GM21526 (cell line): ENCODE data around the gene PMM2.
"Not testable (repeated sequence)": the region's sequence is repeated elsewhere in the genome, so short reads cannot be mapped to it uniquely, and the experiment has no call there.

Experiments
- ATAC-seq: cut with Tn5 transposase; IDR thresholded peaks from one replicate; pipeline ENCODE4 v1.9.1; 2021; ENCODE audit warnings: moderate library complexity; ENCODE audit not compliant: unreplicated experiment, low FRiP score

PMM2 gene

DNA sequence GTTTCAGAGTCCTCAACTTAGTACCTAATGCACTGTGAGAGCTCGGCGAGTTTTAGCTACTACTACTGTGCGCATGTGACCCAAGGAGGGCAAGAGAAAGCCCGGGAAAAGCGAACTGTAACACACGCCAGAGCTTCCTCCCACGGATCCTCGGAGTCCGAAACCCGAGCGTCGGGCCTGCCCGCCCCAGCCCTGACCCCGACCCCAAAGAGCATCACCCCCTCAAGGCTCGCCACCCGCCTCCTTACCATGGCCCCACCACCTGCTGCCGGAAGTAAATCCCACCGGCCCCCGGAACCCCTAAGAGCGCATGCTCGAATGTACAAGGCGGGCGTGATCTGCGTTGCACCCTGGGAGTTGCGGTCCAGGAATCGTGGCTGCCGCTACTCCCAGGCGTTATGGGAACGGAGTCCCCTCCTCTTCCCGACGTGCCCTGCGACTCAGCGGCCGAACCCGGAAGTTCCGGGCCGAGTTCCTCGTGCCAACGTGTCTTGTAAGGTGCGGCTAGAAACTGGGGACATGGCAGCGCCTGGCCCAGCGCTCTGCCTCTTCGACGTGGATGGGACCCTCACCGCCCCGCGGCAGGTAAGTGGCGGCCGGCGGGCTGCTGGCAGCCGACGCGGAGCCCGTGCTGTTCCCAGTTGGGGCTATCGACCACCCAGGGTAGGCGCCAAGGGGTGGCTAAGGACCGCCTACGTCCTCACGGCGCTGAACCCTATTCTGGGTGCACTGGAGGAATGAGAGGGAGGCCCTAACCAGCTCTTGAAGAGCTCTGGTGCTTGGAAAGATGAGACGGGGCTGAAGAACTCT lies at the start of gene PMM2, which contains the start of gene TMEM186:
TSS of gene PMM2 (plus strand) at position 476 of the 810 bp plus-strand sequence. CDS start at position 520, 44 bp downstream.
TSS of gene TMEM186 (minus strand) at position 276 of the 810 bp plus-strand sequence. CDS start at position 251, 25 bp downstream.
- peak; percentile 92 for ATAC-seq

DNA sequence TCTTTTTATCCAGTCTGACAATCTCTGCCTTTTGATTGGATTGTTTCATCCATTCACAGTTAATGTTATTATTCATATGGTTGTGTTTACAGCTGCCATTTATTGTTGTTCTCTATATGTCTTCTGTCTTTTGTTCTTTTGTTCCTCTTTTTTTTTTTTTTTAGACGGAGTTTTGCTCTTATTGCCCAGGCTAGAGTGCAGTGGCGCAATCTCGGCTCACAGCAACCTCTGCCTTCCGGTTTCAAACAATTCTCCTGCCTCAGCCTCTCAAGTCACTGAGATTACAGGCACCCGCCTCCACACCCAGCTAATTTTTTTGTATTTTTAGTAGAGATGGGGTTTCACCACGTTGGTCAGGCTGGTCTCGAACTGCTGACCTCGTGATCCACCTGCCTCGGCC lies 48.7 kb upstream of the PMM2 start:
- not testable (repeated sequence) for ATAC-seq

DNA sequence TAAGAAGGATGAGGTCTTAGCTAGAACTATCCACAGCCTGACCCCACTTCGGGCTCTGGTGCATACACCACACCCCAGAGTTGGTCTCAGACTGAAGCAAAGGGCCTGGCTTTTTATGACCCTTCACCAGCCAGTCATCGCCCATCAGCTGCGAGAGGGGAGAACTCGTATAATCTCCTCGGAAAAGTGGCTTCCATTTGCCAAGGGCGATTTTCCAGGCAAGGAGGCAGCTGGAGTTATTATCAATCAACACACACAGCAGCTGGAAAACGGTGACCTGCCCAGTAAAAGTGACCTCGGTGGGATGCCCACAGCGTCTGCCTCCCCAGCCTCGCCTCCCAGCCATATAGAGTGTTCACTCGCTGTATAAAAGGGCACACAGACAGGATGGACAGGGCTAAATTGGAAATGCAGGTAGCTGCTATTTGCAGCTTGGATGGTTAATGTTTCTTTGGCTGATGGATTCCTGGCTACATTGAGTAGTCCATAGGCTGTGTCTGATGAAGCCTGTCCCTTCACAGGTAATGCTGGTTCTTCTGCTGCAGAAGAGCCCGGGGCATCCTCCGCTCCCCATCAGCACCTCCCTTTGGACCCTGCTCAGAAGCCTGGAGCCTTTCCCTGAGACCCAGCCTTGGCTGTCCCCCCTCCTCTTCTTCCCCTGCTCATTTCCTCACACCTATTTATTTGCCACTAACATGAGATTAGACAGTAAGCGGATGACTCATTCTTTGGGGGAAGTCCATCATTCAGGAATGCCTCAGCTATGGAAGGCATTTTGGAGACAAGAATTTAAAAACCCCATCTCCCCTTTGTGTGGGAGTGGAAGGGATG lies 45.9 kb upstream of the PMM2 start:
- no peak for ATAC-seq

DNA sequence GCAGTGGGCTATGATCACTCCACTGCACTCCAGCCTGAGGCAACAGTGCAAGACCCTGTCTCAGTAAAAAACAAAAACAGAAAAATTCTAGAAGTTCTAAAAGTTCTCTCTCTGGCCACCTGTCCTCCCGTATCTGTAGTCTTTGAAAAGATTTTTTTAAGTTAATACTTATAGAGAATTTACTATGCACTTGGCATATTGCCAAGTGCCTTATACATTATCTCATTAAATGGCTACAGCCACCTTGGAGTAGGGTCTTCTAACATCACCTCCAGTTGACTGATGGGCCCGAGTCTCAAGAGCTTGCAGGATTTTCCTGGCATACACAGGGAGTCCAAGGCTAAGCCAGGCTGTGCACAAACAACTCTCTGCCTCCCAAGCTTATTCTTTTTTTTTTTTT lies 44.9 kb upstream of the PMM2 start:
- ATAC-seq: no peak

DNA sequence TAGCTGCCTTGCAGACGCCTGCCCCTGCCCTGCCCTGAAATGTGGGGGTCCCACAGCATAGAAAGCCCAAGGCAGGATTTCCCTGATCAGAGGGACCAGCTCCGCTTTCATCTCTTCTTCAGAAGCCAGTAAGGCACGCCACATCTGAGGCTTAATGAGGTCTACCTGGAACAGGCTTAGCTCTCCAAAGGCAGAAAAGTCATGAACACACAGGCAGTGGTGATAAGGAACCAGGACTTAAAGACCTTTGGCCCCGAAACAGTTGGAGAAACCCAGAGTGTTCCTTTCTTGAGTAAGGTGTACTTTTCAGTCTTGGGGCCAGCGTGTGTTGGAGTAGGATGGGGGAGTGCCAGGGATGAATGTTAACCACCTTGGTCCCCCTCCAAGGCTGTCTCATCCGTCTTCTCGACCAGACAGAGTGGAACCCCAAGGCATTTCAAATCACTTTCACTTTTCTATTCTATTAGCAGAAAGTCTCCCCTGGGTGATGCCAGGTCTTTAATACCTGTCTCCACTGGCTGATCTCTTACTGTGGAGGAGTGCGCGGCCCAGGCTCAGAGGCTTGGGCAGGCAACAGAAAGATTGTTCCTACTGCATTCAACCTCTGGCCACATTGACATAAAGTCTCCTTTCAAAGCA lies 44.1 kb upstream of the PMM2 start:
- ATAC-seq: no peak

DNA sequence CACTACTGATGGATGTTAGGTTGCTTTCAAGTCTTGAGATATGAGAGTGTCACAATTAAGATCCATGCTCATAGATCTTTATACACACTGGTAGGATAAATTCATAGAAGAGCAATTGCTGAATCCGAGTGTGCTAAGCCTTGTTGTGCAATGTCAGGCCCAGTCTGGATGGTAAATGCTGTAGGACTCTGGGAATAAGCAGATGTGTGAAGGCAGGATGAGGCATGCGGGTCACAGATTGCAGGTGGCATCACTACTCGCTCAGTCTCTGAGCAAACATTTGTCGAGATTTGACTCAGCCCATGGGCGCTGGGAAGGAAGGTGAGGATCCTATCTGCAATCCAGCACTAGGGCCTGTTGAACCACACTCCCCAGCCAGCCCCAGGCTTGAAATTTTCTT lies 40.9 kb upstream of the PMM2 start:
- ATAC-seq: no peak

DNA sequence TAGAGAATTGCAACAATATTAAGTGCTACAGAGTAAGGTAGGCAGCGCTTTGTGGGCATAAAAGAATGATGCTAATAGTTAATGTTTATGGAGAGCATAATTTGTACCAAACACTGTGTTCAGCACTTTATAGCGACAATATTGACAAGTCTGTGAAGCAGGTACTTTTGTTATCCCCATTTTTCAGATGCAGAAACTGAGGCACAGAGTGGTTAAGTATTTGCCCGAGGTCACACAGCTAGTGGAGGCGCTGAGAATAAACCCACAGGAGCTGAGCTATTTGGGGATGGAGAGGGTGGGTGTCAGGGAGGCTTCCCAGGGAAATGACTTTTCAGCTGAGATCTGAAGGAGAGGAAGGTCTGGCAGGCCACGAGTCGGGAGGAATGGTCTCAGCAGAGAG lies 39.6 kb upstream of the PMM2 start:
- ATAC-seq: no peak

DNA sequence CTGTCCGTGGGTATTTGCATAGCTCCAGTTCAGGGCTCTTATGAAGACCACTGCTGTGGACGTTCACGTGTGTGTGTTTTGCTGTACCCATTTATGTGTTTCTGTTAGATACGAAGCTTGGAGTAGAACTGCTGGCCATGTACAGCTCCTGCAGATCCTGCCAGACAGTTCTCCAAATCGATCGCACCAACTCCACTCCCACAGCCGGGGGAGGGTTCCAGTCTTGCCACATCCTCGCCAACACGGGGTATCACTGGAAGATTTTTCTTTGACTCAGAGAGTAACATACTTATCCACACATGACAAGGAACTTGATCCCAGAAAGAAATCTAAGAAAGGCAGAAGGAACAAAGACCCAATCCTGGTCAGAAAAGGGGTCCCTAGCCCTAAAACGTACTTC lies 37.6 kb upstream of the PMM2 start:
- ATAC-seq: no peak

DNA sequence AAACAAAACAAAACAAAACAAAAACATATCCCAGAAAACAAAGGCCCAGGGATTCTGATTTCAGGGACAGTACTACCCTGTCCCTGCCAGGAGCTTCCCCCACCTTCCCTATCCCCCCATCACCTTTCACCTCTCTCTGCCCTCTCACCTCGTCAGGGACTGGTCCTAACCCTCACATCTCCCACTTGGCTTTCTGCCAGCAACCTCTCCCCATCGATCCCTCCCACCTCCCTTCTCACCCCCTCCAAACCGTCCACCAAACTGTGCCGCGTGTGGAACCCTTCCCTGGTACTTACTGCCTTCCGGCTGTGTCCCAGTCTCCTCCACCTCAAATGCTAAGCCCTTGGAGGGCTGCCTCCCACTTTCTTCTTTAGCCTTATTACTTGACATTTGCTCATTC lies 36.6 kb upstream of the PMM2 start:
- ATAC-seq: no peak

DNA sequence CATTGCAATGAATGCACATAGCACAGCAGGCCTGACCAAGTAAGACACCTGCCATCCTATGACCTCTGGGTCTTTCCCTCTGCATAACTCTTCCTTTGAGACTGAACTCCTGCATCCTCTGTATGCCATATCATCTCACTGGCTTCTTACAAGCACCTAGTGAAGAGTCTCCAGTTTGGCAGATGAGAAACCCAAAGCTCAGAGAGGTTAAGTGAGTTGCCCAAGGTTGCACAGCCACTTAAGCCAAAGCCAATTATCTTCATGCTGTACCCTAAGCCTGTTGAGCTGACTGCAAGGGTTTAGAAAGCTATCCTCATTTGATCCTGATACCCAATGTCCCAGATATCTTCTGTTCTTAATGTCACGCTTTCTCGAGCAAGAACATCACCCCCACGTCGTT lies 35.4 kb upstream of the PMM2 start:
- ATAC-seq: no peak

DNA sequence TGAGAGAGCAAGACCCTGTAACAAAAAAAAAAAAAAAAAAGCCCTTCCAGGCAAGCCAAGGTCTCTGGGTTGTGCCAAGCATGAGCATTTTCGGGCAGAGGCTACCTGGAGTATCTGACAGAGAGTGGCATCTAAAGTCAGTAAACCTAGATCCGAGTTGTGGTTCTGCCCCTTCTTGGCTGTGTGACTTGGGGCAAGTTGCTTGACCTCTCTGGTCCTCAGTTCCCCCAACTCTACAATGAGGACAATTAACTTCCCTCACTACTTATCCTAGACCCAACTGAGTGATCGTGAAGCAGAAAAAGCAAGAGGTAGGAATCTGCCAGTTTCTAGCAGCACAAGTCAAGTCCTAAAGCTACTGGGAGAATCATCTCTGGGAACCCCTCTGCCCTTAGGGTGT lies 34.6 kb upstream of the PMM2 start:
- no peak for ATAC-seq

DNA sequence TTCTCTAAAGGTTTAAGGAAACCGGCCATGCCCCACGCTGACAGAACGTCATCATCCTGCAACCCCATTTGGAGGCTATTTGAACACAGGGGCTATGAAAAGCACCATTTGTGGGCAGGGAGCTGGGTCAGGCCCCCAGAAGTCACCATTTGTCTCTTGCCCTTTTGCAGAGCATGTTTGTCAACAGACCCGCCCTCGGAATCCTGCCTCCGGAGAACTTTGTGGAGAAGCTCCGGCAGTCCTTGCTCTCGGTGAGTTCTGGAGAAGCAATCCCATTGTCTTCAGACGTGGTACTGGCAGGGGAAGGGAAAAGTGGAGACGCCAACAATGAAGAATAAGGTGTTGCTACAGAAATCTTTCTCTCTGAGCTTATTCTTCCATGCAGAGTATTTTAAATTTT lies 33.7 kb upstream of the PMM2 start:
- no peak for ATAC-seq

DNA sequence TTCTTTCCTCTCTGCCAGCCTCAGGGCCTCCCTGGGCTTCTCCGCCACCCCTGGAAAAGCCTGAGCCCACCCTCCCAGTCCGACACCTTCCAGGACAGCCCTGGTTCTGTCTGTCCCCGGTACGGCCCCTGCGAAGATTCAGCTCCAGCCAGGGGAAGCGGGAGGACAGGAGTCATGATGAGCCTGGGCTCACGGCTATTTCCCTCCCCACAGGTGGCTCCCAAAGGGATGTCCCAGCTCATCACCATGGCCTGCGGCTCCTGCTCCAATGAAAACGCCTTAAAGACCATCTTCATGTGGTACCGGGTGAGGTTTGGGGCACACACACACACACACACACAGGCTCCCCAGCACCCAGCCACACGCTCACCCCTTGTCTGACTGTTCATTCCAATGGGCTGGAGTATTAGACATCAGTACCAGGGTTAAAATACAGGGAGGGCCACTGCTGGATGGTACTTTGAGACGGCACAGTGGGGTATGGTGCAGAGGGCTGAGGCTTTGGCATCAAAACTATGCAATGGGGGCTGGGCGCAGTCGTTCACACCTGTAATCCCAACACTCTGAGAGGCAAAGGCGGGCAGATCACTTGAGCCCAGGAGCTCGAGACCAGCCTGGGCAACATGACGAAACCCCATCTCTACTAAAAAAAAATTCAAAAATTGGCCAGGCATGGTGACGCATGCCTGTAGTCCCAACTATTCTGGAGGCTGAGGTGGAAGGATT lies 33.0 kb upstream of the PMM2 start:
- ATAC-seq: no peak

DNA sequence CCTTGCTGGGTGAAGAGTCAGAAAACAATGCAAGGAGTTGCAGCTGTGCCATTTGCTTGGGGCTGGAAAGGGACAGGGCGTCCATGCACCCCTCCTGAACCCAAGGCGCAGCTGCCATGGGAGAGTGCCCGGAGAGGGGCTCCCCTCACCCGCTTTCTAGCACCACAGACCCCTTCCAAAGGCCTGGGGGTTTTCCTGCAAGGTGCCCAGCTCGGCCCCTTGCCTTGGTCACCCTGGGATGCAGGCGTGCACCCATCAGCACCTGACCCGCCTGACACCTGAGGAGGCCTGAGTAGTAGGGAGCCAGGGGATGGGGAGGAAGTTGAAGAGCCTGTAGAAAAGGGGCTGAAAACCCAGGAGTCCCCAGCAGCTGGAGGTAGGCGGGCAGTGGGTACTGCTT lies 30.5 kb upstream of the PMM2 start:
- ATAC-seq: no peak

DNA sequence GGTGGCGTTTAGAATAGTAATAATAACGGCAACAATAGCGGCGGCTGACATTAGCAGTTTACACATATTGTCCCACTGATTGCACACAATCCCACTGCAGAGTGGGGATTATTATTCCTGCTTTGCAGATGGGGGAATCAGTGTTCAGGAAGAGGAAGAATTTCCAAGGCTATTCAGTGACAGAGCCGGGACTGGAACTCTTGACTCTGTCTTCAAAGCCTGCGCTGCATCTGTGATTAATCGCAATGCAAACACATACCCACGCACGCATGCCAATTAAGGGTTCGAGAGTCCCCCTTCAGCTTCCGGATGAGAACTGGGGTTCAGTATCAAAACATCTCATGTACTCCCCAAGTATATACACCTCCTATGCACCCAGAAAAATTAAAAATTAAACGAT lies 29.4 kb upstream of the PMM2 start:
- ATAC-seq: no peak

DNA sequence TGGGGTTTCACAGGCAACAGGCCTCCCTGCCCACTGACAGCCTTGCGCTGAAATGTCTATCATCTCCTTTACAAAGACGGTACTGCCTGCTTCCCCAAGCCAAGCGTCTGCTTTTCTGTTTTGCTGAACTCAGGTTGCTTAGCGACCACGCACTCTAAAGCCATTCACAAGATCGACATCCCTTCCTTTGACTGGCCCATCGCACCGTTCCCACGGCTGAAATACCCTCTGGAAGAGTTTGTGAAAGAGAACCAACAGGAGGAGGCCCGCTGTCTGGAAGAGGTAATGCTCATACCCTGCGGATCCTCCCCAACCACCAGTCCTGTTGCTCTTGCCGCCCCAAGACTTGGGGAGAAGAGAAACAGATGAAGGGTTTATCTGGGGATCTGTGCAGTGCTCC lies 28.9 kb upstream of the PMM2 start:
- ATAC-seq: no peak

DNA sequence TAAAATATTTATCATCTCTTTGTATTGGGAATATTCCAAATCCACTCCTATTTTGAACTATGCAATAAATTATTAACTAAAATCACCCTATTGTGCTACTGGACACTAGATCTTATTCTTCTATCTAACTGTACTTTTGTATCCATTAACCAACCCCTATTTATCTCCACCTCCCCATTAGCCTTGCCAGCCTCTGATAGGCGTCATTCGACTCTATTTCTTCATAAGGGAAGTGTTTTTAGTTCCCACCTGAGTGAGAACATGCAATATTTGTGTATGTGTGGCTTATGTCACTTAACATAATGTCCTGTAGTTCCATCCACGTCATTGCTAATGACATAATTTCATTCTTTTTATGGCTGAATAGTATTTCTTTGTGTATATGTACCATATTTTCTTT lies 24.1 kb upstream of the PMM2 start:
- ATAC-seq: no peak

DNA sequence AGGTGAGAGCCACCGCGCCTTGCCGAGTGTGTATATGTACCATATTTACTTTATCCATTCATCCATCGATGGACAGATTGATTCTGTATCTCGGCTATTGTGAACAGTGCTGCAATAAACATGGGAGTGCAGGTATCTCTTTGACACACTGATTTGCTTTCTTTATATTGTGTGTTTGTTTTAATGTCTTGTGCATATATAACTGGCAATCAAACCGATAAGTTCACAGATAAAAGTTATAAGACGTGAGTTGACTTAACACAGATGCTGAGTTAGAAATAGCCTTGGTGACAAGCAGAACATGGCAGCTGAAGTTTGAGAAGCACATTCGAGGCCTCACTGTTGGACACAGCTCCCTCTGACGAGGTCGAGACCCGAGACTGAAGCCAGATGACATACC lies 23.4 kb upstream of the PMM2 start:
- no peak for ATAC-seq

DNA sequence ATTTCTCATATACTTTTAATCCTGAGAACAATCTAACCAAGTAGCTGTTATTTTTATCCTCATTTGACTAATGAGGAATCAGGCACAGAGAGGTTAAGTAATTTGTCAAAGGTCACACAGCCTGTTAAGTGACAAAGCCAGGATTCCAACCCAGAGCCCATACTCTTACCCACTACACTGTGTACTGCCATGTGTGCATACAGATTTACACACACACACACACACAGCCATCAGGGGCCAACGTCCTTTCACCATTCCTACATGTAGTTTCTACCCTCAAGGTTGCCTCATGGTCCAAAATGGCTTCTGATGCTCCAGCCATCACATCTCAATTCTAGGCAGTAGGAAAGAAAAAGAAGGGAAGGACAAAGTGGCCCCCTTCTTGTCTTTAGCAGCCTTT lies 22.3 kb upstream of the PMM2 start:
- ATAC-seq: no peak

DNA sequence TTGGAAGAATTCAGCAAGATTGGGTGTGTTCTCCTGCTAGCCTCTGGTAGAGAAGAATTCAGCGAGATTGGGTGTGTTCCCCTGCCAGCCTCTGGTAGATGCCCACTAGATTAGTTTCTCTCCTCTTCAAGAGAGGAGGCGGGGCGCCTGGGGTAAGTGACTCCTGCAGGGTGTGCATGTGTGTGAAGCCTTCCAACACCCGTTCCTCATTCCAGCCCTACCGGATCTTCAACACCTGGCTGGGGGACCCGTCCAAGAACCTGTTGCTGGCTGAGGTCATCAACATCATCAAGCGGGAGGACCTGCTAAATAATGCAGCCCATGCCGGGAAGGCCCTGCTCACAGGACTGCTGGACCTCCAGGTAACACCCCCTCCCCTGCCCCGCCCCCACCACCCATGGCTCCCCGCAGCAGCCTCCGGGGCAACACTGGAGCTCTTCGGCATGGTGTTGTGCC lies 21.5 kb upstream of the PMM2 start:
- no peak for ATAC-seq

DNA sequence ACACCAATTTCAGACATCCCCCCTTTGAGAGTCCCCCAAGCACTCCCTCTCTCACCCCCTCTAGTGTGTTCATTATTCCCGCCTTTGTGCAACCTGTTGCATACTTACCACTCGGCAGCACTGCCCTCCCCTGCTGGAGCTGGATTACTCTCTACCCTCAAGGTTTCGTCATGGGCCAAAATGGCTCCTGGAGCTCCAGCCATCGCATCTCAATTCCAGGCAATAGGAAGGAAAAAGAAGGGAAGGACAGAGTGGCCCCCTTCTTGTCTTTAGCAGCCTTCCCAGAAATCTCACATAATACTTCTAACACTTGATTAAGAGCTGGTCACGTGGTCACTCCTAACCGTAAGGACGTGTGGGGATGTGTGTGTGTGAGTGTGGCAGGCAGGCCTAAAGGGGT lies 20.4 kb upstream of the PMM2 start:
- ATAC-seq: no peak
